ENCODE data around the gene MINDY4. TPM values are rescaled to one million over a fixed set of nuclear protein-coding genes. Genes with fewer than 3 reads are reported as not detected.

Gene MINDY4
- total RNA-seq, 2 donors from 2014 or later, result 13.9 to 18.4 TPM

Other genes starting within 250 kb of the MINDY4 start
- 10 to 100 TPM; 82.8 to 98.1 TPM for gene GARS1, start 176.5 kb upstream of the MINDY4 start, total RNA-seq
- gene CRHR2, start 89.0 kb upstream of the MINDY4 start, total RNA-seq, result under 1 TPM; 0.10 to 0.60 TPM
- 100 to 1,000 TPM in 1 of 2 donors, 10 to 100 TPM in 1; 83.8 to 150 TPM for gene INMT, start 19.3 kb upstream of the MINDY4 start, total RNA-seq
- gene AQP1, start 140.4 kb downstream of the MINDY4 start, total RNA-seq, result 100 to 1,000 TPM; 388 to 422 TPM
- 1 to 10 TPM in 1 of 2 donors, not detected in 1; 1.2 TPM for gene GHRHR, start 192.5 kb downstream of the MINDY4 start, total RNA-seq